A549 (cell line): Measurements from ENCODE around the gene HHLA2.

Experiments
- CBX2 ChIP-seq: fragments of 200-600 bp; sonication (generic); IDR thresholded peaks from 2 replicates; pipeline ENCODE4 v1.6.1; 2016; ENCODE audit warnings: low read depth, mild to moderate bottlenecking, borderline replicate concordance
- CTCF ChIP-seq: fragments of >200 bp; sonication (Bioruptor Twin); formaldehyde crosslinking; IDR thresholded peaks from 3 replicates; pipeline ENCODE4 v1.5.1; 2016
- JUNB ChIP-seq: fragments of >200 bp; sonication (Bioruptor Twin); formaldehyde crosslinking; IDR thresholded peaks from 2 replicates; pipeline ENCODE4 v1.6.1; 2016
- MAFK ChIP-seq: fragments of 450-650 bp; IDR thresholded peaks from 2 replicates; pipeline ENCODE4 v1.6.1; 2014; ENCODE audit not compliant: partially characterized antibody
- POLR2A ChIP-seq: IDR thresholded peaks from 2 replicates; pipeline ENCODE4 v1.6.1; 2012; ENCODE audit warnings: mild to moderate bottlenecking, low read length
- RCOR1 ChIP-seq: fragments of 150-350 bp; IDR thresholded peaks from 2 replicates; pipeline ENCODE4 v1.6.1; 2014; ENCODE audit warnings: antibody characterized with exemption, low read length, low read depth
- USF2 ChIP-seq: fragments of 450-650 bp; IDR thresholded peaks from 2 replicates; pipeline ENCODE4 v1.6.1; 2014; ENCODE audit warnings: antibody characterized with exemption

- TF ChIP-seq JUNB (no peak), CTCF (no peak), USF2 (no peak), RCOR1 (no peak), POLR2A (no peak), MAFK (no peak), CBX2 (no peak)
Observed at GRCh38 chr3:108255131-108255530, 41.2 kb upstream of the HHLA2 start.
